DND-41 (cell line): ENCODE results near the gene BIRC6.

Source experiments
- CTCF ChIP-seq: IDR thresholded peaks from 2 replicates; pipeline ENCODE4 v1.5.1; 2012; ENCODE audit warnings: borderline replicate concordance, low read length, moderate library complexity, mild to moderate bottlenecking; ENCODE audit not compliant: poor library complexity, severe bottlenecking; ENCODE audit errors: extremely low read depth
- EZH2 ChIP-seq: IDR thresholded peaks from 3 replicates; pipeline ENCODE4 v1.6.1; 2012; ENCODE audit warnings: borderline replicate concordance, low read depth, mild to moderate bottlenecking, moderate library complexity, low read length, inconsistent platforms; ENCODE audit not compliant: severe bottlenecking

GRCh38 chr2:32478889-32479620, 122.2 kb downstream of the BIRC6 start:
- TF ChIP-seq EZH2, result no peak
- TF ChIP-seq CTCF, result no peak
